Islet precursor cell (in vitro differentiated cells): ENCODE results near the gene CPLX3.

Source experiments
- DNase-seq: peaks from one replicate; pipeline ENCODE4 v3.0.0-alpha.2; 2018

Gene CPLX3

DNA sequence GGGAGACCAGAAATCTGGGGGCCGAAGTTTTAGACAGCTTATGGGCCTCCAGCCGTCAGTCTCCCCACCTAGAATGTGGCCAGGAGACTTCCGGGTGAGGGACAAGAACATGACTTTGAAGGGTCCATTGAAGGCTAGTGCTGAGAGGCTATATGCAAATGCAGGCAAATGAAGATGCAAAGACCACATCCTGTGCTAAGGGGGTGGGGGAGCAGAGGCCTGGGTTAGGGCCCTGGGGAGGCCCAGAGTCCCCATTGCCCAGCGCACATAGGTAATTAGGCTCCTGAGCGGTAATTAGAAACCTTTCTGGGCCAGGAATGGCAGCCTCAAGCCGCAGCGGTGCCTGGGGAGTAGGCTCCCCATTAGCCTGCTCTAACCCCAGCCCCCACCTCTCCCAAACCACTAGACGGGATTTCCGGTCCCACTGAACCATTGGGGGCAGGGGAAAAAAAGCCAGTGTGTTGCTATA, 37.7 kb upstream of the CPLX3 start:
- DNase-seq = no peak

- DNase-seq = no peak
Observed at GRCh38 chr15:74789171-74789631, 37.2 kb upstream of the CPLX3 start.

DNA sequence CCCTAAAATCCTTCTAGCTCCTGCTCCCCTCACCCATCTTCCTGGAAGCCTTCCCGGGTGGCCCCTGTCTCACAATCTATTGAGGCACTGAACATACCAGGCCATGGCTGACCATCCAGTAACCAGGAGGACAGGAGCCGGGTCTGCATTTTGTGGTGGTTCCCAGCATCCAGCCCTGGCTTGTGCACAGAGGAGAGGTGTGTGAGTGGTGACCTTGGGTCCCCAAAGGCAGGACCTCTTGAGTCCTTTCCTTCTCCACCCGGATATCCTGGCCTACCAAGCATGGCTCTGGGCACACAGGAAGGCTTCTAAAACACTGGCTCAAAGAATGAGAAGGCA, 36.7 kb upstream of the CPLX3 start:
- DNase-seq = no peak

DNA sequence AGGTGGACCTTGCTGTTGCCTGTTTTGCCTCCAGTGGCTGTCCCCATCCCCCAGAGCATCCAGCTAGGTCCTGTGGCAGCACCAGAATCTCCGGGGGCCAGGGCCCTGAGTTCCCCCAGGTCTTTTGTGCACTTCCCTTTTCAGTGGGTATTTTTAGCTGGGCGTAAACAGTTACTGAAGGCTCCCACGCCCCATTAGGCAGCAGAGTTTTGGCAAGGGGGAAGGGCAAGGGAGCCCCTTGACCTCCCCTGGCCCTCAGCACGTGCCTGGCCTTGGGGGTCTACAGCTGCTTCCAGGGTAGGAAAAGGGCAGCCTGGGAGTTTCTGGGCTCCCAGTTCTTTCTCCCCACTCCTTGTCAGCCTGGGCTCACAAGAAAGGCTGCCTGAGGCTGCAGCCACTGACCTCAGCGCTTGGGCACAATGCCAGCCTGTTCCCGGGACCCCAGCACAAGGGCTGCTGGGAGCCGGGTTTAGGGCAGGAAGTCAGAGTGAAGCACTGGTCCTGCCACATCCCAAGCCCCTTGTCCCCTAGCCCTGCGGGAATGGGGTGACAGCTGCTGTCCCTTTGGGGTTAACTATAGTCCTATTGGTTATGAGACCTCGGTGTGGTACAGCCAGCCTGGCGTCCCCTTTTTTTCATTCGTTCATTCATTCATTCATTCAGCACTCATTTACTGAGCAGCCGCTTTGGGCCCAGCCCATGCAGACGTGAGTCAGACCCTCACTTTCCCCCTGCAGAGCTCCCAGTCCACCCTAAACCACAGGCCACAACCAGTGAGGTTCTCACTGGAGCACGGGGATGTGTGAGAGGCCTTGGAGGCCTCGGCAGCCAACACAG, 36.1 kb upstream of the CPLX3 start:
- DNase-seq = peak; percentile 56

DNA sequence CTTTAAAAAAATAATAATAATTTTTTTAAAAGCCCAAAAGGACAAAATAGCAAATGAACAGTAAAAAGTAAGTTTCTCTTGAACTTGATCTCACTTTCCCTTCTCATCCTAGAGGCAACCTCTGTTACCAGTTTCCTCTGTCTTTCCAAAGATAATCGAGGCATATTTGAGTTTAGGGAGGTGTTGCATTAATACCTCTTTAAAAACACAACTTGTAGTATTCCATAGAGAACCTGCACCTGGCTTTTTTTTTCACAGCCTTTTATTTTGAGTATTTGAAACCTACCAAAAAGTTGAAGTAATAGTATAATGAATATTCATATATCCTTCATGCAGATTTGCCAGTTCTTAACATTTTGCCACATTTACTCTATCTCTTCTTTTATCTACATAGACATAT, 35.4 kb upstream of the CPLX3 start:
- DNase-seq = no peak

DNA sequence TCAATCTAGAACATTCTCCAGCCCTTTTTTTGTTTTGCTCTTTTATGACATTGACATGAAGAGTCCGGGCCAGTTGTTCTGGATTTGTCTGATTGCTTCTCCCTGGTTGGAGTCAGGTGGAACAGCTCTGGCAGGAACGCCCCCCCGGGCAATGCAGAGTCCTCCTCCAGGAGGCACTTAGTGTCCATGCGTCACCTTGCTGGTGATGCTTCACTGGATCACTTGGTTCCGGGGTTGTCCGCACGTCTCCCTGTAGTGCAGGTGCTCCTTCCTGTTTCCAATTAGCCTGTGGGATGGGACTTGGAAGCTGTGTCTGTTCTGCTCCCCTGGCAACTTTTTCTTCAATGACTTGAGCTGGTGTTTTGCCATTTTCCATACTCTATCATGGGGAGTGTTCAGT, 34.8 kb upstream of the CPLX3 start:
- DNase-seq = peak; percentile 70

DNA sequence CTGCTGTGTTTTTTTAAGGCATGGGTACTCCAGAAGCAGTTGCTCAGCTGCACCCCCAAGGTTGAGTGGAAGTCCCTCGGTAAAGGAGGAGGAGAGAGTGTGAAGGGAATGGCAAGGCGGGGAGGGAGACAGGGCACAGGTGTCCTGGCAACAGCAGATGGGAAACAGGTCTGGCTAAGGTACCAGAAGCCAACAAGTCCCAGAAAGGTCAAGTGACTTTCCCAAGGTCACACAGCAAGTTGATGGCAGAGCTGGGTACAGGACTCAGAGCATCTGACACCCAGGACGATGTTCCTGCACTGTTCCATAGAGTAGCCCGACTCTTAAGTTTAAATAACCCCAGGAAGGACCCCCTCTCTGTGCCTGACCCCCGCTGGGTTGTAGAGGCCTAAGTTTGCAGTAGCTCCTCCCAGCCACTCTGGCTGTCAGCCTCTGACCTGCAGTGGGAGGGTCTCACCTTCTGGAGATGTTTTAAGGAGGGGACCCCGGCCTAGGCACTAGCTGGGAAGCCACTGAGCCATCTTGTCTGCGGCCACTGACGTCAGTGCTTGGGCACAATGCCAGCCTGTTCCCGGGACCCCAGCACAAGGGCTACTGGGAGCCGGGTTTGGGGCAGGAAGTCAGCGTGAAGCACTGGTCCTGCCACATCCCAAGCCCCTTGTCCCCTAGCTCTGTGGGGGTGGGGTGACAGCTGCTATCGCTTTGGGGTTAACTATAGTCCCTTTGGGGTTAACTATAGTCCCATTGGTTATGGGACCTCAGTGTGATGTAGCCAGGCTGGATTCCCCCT, 34.0 kb upstream of the CPLX3 start:
- DNase-seq = no peak

DNA sequence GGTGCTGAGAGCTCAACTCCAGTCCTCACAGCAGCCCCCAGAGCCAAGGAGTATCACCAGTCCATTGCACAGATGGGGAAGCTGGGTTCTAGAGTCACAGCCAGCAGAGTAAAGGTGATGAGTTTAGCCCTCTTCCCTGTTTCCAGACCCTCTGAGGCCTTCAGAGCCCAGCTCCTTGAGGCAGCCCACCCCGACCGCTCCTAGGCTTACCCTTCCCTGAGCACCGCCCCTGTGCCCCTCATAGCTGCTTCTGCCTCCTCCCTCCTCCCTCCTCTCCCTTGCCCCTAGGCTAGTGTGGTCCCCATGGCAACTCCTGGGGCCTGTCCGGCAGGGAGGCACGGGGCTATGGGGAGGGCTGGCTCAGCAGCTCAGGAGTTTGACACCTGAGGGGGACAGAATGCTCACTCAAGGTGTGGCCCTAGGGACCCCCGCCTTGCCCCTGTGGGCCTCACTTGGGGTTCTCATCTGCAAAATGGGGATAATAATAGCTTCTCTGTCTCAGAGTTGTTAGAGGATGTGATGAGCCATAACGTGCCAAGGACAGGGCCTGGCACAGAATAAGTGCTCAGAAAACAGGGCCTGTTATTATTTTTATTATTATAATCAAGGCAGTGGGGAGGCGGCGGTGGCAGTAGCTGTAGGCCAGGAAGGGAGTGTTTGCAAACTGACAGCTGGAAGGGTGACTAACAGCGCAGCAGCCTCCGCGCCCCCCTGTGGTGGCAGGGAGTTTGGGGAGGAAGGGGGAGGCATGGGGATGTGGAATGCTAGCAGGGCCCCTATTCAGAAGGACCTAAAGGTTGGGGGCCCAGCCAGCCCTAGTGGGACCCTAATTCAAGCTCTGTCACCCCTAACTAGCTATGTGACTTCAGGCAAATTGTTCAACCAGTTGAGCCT, 33.0 kb upstream of the CPLX3 start:
- peak; percentile 64 for DNase-seq

- no peak for DNase-seq
Observed at GRCh38 chr15:74794248-74794969, 32.0 kb upstream of the CPLX3 start.

- no peak for DNase-seq
Observed at GRCh38 chr15:74794970-74795349, 31.5 kb upstream of the CPLX3 start.

DNA sequence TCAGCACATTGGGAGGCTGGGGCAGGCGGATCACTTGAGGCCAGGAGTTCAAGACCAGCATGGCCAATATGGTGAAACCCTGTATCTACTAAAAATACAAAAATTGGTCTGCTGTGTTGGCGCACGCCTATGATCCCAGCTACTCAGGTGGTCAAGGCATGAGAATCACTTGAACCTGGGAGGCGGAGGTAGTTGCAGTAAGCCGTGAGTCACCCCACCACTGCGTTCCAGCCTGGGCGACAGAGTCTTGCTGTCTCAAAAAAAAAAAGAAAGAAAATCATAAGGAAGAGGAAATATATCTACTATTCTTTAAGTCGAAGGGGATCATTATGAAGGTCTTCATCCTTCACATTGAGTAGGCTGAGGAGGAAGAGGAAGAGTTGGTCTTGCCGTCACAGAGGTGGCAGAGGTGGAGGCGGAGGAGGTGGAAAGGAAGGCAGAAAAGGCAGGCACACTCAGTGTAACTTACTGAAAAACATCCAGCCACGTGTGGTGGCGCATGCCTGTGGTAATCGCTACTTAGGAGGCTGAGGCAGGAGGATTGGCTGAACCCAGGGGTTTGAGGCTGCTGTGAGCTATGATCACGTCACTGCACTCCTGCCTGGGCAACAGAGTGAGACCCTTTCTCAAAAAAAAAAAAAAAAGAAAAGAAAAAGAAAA, 30.3 kb upstream of the CPLX3 start:
- no peak for DNase-seq

DNA sequence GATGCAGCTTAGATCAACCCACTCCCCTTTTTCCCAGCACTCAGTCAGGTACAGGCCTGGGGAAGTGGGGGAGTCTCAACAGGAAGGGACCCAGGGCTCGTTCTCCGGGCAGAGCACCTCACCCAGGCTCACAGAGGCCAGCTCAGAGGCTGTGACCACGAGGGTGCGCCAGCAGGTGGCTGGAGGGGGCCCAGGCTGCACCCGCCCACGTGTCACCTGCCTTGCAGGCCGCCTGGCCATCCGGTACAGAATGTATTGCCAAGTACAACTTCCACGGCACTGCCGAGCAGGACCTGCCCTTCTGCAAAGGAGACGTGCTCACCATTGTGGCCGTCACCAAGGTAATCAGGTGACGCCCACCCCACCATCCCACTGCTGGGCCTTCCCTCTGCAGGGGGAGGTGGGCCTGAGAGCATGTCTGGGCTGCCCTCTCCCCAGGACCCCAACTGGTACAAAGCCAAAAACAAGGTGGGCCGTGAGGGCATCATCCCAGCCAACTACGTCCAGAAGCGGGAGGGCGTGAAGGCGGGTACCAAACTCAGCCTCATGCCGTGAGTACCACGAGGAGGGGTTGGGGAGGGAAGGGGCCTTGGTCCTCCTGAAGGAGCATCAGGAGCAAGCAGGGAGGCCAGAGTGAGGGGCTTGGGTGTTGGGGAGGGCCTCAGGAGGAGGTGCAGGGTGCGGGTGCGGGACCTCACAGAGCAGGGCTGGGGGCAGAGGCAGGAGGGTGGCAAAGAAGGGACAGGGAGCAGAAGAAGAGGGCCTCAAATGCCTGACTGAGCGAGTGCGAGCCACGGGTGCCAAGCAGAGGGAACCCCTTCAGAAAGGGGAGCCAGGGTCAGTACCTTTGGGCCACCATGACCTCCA, 27.8 kb upstream of the CPLX3 start:
- DNase-seq = no peak

DNA sequence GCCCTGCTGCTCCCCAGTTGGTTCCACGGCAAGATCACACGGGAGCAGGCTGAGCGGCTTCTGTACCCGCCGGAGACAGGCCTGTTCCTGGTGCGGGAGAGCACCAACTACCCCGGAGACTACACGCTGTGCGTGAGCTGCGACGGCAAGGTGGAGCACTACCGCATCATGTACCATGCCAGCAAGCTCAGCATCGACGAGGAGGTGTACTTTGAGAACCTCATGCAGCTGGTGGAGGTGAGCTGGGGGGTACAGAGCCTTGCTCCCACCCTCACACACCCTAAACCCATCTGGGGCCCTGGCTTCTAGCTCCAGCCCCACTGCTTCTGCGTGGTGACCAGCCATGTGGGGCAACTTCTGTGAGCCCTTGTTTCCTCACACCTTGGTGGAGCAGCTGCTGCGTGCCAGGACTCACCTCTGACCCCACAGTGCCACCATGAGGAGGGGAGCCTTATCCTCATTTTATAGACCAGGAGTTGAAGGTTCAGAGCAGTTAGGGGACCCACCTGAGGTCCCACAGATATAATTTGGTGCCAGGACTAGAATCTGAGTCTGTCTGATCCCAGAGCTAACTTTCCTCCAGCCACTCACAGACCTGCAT, 27.1 kb upstream of the CPLX3 start:
- DNase-seq = no peak

DNA sequence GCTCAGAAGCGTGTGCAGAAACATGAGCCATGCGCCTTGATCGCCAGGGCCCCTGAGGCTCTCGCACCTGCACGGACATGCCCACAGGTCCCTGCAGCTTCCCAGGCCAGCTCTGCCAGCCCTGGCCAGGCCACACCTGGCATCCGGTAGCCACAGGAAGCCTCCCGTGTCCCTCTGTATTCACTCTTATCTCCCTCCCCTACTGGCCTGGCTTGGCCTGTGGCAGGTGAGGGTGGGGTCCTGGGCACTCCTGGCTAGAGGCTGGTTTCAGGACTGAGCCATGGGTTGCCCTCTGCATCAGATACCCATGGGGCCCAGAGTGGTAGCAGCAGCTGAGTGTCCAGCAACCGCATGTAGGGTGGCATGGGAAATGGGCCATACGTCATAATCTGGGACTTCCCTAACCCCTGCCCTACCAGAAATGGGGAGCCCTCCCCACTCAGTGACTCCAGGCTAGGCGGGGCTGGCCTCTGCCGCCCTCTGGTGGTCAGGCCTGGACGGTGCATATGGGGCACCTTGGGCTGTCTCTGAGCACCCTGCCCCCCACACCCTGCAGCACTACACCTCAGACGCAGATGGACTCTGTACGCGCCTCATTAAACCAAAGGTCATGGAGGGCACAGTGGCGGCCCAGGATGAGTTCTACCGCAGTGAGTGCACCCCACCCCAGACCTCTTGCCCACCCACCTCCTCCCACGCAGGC, 26.4 kb upstream of the CPLX3 start:
- DNase-seq = peak; percentile 75

GRCh38 chr15:74800559-74801094, 25.8 kb upstream of the CPLX3 start:
- no peak for DNase-seq

- no peak for DNase-seq
Observed at GRCh38 chr15:74801311-74801997, 25.0 kb upstream of the CPLX3 start.

GRCh38 chr15:74802290-74802689, 24.1 kb upstream of the CPLX3 start:
- no peak for DNase-seq

DNA sequence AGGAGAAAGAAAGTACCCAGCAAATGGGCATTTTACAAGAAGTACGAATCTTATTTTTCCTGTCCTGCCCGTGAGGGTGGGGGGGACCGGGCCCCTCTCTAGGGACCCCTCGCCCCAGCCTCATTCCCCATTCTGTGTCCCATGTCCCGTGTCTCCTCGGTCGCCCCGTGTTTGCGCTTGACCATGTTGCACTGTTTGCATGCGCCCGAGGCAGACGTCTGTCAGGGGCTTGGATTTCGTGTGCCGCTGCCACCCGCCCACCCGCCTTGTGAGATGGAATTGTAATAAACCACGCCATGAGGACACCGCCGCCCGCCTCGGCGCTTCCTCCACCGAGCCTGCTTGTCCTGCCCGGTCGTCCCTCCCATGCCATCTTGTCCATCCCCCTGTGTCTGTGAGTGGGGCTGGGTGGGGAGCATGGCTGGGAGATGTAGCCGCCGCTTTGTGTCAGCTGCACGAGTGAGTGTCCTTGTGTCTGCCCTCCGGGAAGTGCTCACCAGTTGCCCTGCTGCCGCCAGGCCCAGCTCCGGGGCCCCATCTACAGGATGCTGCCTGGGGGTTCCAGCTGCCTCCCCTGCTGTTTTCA, 23.5 kb upstream of the CPLX3 start:
- DNase-seq = no peak
